HG03025 (cell line): ENCODE data around the gene SMC3.

Experiments used
- ATAC-seq: cut with Tn5 transposase; IDR thresholded peaks from one replicate; pipeline ENCODE4 v1.9.1; 2021; ENCODE audit warnings: mild to moderate bottlenecking, moderate library complexity; ENCODE audit not compliant: unreplicated experiment, low FRiP score

Gene SMC3

DNA sequence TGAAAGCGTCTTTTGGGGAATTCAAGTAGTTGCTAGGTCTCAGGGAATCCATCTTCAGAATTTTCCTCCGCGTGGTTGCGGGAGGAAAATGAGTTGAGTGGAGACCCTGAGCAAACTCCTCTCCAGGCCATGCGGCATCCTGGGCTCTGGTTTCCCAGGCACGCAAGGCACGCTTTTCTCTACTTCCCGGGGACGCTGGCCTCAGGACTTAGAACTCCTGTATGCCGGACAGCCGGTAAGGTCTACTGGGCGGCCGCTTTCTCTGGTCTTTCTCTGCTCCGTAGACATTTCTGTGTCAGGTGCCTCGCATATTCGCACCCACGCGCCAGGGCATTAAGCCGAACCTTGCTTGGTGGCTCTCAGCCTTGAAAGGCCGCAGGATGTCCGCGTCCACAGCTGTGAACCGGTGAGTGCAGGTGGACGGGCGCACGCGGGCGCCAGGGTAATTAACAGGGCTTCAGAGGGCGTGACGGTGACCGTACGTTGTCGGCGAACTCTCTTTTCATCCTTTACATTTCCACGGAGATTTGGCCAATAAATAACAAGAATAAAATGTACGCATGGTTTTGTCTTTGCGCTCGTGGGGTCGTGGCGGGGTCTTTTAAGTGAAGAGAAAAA is 75.6 kb downstream of the SMC3 start:
- no peak for ATAC-seq

- ATAC-seq = no peak
These were observed 76.4 kb downstream of the SMC3 start, which contains the start of gene RBM20 for GRCh38 chr10:110643653-110644597. RBM20 (plus strand) TSS chr10:110644336; CDS start chr10:110644455, 119 bp downstream.

- no peak for ATAC-seq
These were observed 77.3 kb downstream of the SMC3 start for GRCh38 chr10:110644598-110645462.

GRCh38 chr10:110646417-110647135 is 79.1 kb downstream of the SMC3 start:
- no peak for ATAC-seq

GRCh38 chr10:110647136-110647430 is 79.6 kb downstream of the SMC3 start:
- ATAC-seq = no peak

DNA sequence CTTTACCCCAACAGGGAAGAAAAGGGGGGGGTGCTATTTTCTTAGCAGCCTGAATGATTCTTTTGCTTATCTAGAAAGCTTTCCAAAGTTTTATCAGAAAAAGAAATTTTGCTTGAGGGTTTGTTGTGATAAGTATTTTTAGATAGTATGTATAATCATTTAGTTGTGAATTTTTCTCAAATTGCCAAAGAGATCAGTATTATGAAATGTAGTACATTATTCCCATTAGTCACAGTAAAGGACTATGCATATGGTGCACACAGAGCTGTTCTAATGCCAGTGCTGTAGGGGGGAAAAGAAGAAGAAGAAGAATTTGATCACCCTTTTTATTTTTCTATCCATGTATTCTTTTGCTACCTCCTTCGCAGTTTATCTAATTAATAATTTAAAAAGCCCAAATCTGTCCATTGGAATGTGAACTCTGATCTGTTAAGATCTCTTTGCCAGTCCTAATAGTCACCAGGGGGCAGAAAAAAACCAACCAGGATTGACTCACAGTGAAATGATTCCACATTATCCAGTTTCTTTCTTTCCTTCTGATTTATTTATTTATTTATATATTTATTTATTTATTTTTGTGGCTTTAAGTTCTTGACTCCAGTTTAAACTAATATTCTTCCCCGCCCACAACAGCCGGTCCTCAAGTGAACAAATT is 81.3 kb downstream of the SMC3 start:
- ATAC-seq = no peak

- no peak for ATAC-seq
These were observed 82.1 kb downstream of the SMC3 start for GRCh38 chr10:110649347-110650264.

DNA sequence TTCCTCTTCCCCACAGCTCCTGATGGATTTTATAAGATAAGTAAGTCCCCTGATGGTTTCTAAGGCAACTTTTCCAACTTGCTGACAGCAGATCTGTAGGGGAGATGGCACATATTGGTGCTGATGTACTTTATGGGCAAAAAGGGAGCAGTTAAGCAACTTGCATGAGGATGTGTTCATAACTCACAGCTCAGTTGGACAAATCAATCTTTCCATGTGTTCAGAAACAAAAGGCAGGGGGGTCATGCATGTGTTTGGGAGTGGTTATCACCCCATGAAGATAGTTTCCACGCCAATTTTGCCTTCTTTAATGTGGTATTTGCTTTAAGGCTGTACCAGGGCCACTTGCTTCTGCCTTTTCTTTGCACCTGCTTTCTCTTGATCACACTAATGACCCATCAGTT is 82.8 kb downstream of the SMC3 start:
- no peak for ATAC-seq

DNA sequence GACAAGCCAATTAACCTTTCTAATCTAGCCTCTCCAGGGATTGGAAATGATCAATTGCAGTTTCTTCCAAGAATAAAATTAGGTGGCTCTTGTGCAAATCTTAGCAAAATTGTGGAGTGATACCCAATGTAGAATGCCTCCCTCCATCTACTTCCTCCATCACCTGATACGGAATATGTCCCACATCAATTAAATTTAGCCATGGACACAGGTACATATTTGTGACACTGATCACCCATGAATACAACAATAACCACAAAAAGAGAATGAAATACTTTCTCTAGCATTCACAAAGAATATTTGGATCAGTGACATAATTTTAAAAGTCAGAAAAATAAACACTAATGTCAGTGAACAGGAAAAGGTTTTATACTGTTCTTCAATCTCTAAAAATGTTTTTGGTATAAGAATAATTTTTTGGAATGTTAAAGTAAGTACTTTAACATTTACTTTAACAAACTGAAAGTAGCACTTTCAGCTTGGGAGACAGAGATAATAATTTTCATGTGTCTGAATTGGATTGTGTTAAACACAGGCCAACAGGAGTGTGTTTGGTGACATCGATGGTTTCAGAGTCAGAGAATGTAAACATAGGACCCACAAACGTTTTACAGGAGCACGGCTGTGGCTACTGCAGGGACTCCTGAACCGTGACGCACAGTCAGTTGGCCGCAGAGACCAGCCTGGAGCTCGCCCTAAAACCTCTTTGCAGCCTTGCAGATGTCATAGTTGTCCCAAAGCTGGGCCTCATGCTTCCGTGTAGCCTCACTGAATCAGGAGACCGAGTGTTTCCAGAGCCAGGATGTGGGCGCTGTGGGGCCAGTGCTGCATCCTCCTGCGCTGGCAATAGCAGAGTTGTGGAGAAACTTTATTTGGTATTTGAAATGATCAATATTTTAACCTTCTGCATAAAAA is 83.8 kb downstream of the SMC3 start:
- ATAC-seq = peak; percentile 61

DNA sequence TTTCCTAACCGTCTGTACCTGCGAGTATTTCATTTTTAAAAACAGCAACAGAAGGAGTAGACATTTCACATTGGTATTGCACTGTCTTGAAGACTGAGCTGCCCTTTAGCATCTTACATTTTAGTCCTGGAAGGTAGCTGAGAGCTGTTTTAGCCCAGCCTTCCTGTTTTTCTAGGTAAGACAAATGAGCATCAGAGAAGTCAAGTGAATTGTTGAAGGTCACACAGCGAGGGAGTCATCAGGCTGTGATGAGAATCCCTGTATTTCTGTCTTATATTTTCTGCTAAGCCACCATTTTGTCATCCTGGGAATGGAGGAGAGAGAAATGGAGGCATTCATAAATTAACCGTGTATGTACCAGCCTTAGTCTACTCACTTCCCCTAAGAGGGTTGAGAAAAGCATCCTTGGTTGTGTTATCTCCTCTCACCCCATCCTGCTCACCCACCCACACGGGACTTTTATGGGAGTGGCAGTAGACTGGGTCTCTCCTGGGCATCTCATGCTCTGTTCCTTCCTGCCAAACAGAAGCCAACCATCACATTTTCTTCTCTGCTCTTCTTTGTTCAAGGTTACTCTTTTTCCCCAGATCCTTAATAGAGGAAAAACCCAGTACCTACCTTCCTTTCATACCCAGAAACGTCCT is 85.1 kb downstream of the SMC3 start:
- no peak for ATAC-seq
